ENCODE results near the gene NLRP7. TPM values are rescaled to one million over a fixed set of nuclear protein-coding genes. Genes with fewer than 3 reads are reported as not detected.
A peak's percentile ranks its signal among the peaks of the same experiment; 100 is the strongest.
"Not testable (repeated sequence)": the region's sequence is repeated elsewhere in the genome, so short reads cannot be mapped to it uniquely, and the experiment has no call there.

The NLRP7 gene
- total and polyA plus RNA-seq, 2 donors (not counting 1 experiment from before 2014, with no cell fraction given) = not detected

- Histone ChIP-seq H3K79me2 (ENCODE audit: control insufficient read depth, insufficient read depth, low read length) (no peaks in the 10 kb centered on the region), H3K36me3 (ENCODE audit: control insufficient read depth, insufficient read depth, low read length) (no peaks in the 10 kb centered on the region), H3K4me3 (replicated peaks in 1 of 4; ENCODE audit: control extremely low read depth in 1 of 4, insufficient read depth in 1 of 4, low read depth in 3 of 4, low read length in 4 of 4) (no peak overlapping the region), H3K4me1 (ENCODE audit: control insufficient read depth, extremely low read depth, insufficient read depth, low read length) (no peaks in the 10 kb centered on the region), H3K9me3 (ENCODE audit: control insufficient read depth, insufficient read depth, low read depth, low read length) (no peaks in the 10 kb centered on the region), H3K4me2 (ENCODE audit: extremely low read depth, insufficient read depth, low read length) (no peak overlapping the region), H2AFZ (ENCODE audit: low read length) (no peak overlapping the region), H3K27me3 (ENCODE audit: control insufficient read depth, insufficient read depth, low read length) (no peaks in the 10 kb centered on the region), H3K27ac (ENCODE audit: insufficient read depth, low read length) (no peak overlapping the region), H4K20me1 (ENCODE audit: control insufficient read depth, extremely low read depth, insufficient read depth, low read length) (no peaks in the 10 kb centered on the region), H3K9ac (ENCODE audit: insufficient read depth, low read length) (no peak overlapping the region)
- no peak for DNase-seq (ENCODE audit: low read depth in 2 of 2)
- TF ChIP-seq CTCF (conservative IDR thresholded peaks at IDR 0.05 in 1 of 2, IDR thresholded peaks at IDR 0.05 in 1 of 2; ENCODE audit: low read depth in 1 of 2, low read length in 2 of 2) (no peak), EZH2 (IDR thresholded peaks at IDR 0.05; ENCODE audit: low read length, missing control alignments) (no peak)
Observed at GRCh38 chr19:54896036-54896435, 51.3 kb downstream of the NLRP7 start.

GRCh38 chr19:54894106-54894505, 53.2 kb downstream of the NLRP7 start:
- not testable (repeated sequence) for H3K27me3 ChIP-seq (ENCODE audit: control insufficient read depth, insufficient read depth, low read length); H3K4me1 ChIP-seq (ENCODE audit: control insufficient read depth, extremely low read depth, insufficient read depth, low read length); H2AFZ ChIP-seq (ENCODE audit: low read length); H4K20me1 ChIP-seq (ENCODE audit: control insufficient read depth, extremely low read depth, insufficient read depth, low read length); H3K4me2 ChIP-seq (ENCODE audit: extremely low read depth, insufficient read depth, low read length); H3K9ac ChIP-seq (ENCODE audit: insufficient read depth, low read length); H3K27ac ChIP-seq (ENCODE audit: insufficient read depth, low read length); H3K9me3 ChIP-seq (ENCODE audit: control insufficient read depth, insufficient read depth, low read depth, low read length); H3K79me2 ChIP-seq (ENCODE audit: control insufficient read depth, insufficient read depth, low read length); DNase-seq (ENCODE audit: low read depth in 2 of 2); H3K4me3 ChIP-seq (replicated peaks in 1 of 4; ENCODE audit: control extremely low read depth in 1 of 4, insufficient read depth in 1 of 4, low read depth in 3 of 4, low read length in 4 of 4); H3K36me3 ChIP-seq (ENCODE audit: control insufficient read depth, insufficient read depth, low read length)

GRCh38 chr19:54893406-54893805, 53.9 kb downstream of the NLRP7 start:
- no peak overlapping the region for H3K27ac ChIP-seq (ENCODE audit: insufficient read depth, low read length)
- no peaks in the 10 kb centered on the region for H3K27me3 ChIP-seq (ENCODE audit: control insufficient read depth, insufficient read depth, low read length)
- no peaks in the 10 kb centered on the region for H4K20me1 ChIP-seq (ENCODE audit: control insufficient read depth, extremely low read depth, insufficient read depth, low read length)
- no peak overlapping the region for H2AFZ ChIP-seq (ENCODE audit: low read length)
- DNase-seq (ENCODE audit: low read depth in 2 of 2) = peak in 1 of 2 donors; percentile 2
- TF ChIP-seq CTCF (conservative IDR thresholded peaks at IDR 0.05 in 1 of 2, IDR thresholded peaks at IDR 0.05 in 1 of 2; ENCODE audit: low read depth in 1 of 2, low read length in 2 of 2) = no peak
- TF ChIP-seq EZH2 (IDR thresholded peaks at IDR 0.05; ENCODE audit: low read length, missing control alignments) = no peak
- H3K36me3 ChIP-seq (ENCODE audit: control insufficient read depth, insufficient read depth, low read length) = no peaks in the 10 kb centered on the region
- H3K79me2 ChIP-seq (ENCODE audit: control insufficient read depth, insufficient read depth, low read length) = no peaks in the 10 kb centered on the region
- H3K9ac ChIP-seq (ENCODE audit: insufficient read depth, low read length) = no peak overlapping the region
- no peak overlapping the region for H3K4me3 ChIP-seq (replicated peaks in 1 of 4; ENCODE audit: control extremely low read depth in 1 of 4, insufficient read depth in 1 of 4, low read depth in 3 of 4, low read length in 4 of 4)
- H3K4me2 ChIP-seq (ENCODE audit: extremely low read depth, insufficient read depth, low read length) = no peak overlapping the region
- no peaks in the 10 kb centered on the region for H3K9me3 ChIP-seq (ENCODE audit: control insufficient read depth, insufficient read depth, low read depth, low read length)
- H3K4me1 ChIP-seq (ENCODE audit: control insufficient read depth, extremely low read depth, insufficient read depth, low read length) = no peaks in the 10 kb centered on the region
